Measurements from ENCODE around the gene PLA2G4A. TPM values are rescaled to one million over a fixed set of nuclear protein-coding genes. Genes with fewer than 3 reads are reported as not detected.

The PLA2G4A gene
- polyA plus RNA-seq, 1 donor from 2014 or later: 0.09 TPM

DNA sequence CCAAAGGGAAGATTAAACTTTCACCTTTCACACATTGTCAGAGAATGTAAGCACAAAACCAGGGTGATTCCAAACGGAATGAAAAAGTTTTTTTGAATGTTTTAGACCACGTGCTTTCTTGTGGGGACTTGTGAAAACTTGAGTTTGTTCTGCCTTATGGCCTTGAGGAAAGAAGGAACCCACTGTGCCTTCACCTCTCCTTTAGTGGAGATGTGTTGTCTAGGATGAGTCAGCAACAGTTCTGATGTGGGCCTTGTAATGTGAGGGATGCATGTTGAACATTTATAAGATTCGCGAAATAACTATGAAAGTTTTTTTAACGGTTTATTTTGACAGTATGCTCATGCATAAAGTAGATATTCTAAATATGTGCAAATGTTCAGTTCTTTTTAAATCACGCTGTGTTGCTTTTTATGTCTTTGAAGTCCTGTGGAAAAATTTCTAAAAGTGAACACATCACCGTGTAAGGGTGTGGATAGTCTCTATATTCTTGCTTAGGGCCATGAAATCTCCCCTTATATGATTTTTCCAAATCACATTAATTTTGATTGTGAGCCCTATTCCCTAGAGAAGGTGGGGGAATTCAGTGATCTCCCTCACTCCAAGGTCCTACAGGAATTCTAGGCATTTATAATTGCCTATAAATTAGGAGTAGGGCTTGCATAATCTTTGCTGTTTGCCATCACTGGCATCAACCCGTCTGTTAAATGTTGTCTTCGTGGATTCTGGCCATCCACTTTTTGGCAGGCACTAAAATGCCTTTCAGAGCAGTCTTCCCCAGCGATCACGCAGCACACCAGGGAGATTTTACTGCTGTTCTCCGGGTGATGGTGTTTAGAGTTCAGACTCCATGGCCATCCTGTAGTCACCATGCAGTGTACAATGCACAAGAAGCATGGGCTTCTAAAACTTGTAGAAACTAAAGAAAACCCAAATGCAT, 47.4 kb downstream of the PLA2G4A start:
- H3K36me3 Mint-ChIP-seq: no peaks in the 10 kb centered on the region
- peaks cover 0 to 1% (median 0%) of the 10 kb centered on the region in 3 donors for H3K9me3 Mint-ChIP-seq
- no peak overlapping the region for H3K27ac Mint-ChIP-seq
- no peak overlapping the region for H3K4me3 Mint-ChIP-seq
- H3K4me1 Mint-ChIP-seq: no peaks in the 10 kb centered on the region
- H3K27me3 Mint-ChIP-seq: no peaks in the 10 kb centered on the region

DNA sequence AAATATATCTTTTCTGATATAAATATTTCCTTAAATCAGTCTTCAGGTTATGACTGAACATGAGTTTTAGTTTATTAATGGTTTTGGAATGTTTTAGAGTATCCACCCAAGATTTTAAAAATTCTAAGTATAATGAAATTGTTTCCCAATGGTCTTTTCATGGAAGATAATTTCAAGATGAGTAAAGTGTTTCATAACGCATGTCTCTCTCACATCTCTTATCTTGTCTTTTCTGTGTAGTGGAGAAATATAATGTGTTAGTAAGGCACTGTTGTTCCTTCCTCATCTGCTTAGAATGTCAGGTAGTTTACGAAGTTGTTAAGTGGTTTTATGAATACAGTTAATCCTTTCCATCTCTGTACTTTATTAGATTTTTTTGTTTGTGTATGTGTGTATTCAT, 49.6 kb downstream of the PLA2G4A start:
- Mint-ChIP-seq H3K27me3 (no peaks in the 10 kb centered on the region), H3K36me3 (no peaks in the 10 kb centered on the region), H3K9me3 (no peaks in the 10 kb centered on the region), H3K27ac (no peak overlapping the region), H3K4me3 (no peak overlapping the region), H3K4me1 (no peaks in the 10 kb centered on the region)

DNA sequence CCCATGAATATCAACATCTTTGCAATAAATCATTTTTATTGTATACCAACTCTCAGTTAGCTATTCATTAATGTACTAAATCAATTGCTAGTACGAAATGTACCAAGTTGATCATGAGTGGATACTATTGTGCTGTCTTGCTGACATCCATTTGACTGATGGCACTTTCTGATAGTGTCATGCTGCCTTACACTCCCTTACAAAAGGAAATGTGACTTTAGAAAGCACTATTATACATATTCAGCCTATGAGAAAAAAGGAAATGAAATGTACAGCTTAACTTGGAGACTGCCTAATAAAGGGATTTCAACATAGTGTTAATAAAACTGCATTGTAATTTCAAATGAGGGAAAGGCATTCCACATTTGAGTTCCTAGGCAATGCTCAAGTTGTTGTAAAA, 52.2 kb downstream of the PLA2G4A start:
- no peaks in the 10 kb centered on the region for H3K36me3 Mint-ChIP-seq
- H3K4me3 Mint-ChIP-seq: no peak overlapping the region
- no peaks in the 10 kb centered on the region for H3K27me3 Mint-ChIP-seq
- H3K27ac Mint-ChIP-seq: no peak overlapping the region
- H3K4me1 Mint-ChIP-seq: no peaks in the 10 kb centered on the region
- peaks cover 1 to 10% (median 4%) of the 10 kb centered on the region in 3 donors for H3K9me3 Mint-ChIP-seq

DNA sequence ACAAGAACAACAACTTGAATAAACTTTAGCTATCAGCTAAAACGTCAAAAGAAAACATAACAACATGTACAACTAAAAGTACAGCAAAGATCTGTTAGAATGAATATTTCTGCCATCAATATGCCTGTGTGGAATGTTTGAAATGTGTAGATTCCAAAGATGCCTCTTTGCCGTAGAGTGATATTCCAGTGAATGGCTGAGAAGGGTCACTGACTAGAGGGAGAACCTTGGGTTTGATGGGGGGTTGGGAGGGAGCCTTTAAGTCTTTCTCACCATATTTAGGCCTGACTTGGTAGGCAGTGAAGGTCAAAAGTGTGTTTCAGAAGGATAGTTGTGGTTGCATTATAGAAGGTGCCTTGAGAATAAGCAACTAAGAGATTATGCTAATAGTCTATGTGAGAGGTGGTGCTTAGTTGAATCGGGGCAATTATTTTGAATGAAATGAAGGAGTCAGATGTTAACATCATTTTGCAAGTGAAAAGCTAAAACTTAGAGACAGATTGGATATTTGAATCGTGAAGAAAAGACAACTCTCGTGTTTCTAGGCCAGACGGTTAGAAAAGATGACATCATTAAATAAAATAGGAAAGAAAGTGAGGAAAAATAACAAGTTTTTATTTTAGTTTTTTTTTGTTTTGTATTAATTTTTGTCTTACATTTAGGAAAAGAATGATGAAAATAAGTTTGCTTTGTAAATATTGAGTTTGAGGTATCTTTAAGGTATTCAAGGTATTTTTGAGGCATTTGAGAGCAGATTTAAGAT, 53.8 kb downstream of the PLA2G4A start:
- Mint-ChIP-seq H3K36me3 (no peaks in the 10 kb centered on the region), H3K4me1 (no peaks in the 10 kb centered on the region), H3K4me3 (no peak overlapping the region), H3K9me3 (peaks cover 4 to 17% (median 7%) of the 10 kb centered on the region in 3 donors), H3K27ac (no peak overlapping the region), H3K27me3 (no peaks in the 10 kb centered on the region)

DNA sequence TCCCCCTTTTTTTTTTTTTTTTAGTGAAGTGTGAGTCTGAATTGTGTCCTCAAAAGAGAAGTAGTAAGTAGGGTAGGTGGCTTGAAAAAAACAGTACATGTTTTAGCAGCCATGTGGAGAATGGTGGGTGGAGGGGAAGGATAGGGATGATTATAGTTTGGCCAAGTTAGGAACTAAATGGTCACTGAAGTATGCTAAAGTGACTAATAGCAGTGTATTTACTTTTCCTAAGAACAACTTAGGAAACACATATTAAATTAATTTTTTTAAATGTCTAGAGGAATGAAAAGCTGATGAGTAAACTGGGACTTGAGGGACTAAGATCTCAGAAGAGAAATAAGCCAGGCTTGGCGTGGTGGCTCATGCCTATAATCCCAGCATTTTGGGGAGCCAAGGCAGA, 55.5 kb downstream of the PLA2G4A start:
- no peak overlapping the region for H3K27ac Mint-ChIP-seq
- no peaks in the 10 kb centered on the region for H3K4me1 Mint-ChIP-seq
- H3K36me3 Mint-ChIP-seq: no peaks in the 10 kb centered on the region
- H3K4me3 Mint-ChIP-seq: no peak overlapping the region
- H3K9me3 Mint-ChIP-seq: peaks cover 4 to 17% (median 7%) of the 10 kb centered on the region in 3 donors
- H3K27me3 Mint-ChIP-seq: no peaks in the 10 kb centered on the region

DNA sequence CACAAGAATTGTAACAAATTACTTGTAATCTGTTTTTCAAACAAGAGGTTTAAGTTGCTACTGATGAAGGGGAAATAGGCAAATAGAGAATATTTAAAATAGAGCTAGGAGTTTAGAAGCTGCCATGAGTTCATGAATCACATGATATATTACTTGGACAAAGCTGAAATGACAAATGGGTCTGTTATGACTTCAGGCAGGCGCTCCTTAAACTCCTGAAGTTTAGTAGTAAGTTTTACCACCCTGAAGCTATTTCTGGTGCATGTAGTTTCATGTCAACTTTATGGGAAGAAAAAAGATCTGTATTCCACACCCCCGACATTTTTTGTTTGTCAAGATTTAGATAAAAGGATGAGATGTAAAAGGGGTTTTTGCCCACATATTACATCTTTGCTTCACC, 58.5 kb downstream of the PLA2G4A start:
- Mint-ChIP-seq H3K9me3 (peaks cover 4 to 20% (median 7%) of the 10 kb centered on the region in 3 donors), H3K27me3 (no peaks in the 10 kb centered on the region), H3K4me1 (no peaks in the 10 kb centered on the region), H3K36me3 (no peaks in the 10 kb centered on the region), H3K4me3 (no peak overlapping the region), H3K27ac (no peak overlapping the region)

DNA sequence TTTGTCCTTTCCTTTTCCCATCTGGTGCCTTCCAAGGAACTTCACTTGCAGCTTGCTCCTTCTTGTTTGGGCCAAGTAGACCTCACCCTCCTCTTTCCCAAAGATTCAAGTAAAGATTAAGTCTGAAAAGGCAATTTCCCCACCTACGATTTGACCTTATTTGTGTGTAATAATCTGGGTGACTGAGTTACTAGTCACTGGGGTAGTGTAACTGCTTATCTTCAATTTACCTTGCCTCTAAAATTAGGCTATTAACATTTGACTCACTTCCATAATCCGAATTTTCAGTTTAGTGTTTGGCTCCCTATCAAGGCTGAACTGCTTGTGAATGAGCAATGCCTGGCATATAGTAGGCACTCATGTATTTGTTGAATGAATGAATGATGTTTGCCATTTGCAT, 59.6 kb downstream of the PLA2G4A start:
- no peak overlapping the region for H3K27ac Mint-ChIP-seq
- peaks cover 4 to 20% (median 7%) of the 10 kb centered on the region in 3 donors for H3K9me3 Mint-ChIP-seq
- H3K4me1 Mint-ChIP-seq: no peaks in the 10 kb centered on the region
- no peaks in the 10 kb centered on the region for H3K27me3 Mint-ChIP-seq
- H3K36me3 Mint-ChIP-seq: no peaks in the 10 kb centered on the region
- no peak overlapping the region for H3K4me3 Mint-ChIP-seq

DNA sequence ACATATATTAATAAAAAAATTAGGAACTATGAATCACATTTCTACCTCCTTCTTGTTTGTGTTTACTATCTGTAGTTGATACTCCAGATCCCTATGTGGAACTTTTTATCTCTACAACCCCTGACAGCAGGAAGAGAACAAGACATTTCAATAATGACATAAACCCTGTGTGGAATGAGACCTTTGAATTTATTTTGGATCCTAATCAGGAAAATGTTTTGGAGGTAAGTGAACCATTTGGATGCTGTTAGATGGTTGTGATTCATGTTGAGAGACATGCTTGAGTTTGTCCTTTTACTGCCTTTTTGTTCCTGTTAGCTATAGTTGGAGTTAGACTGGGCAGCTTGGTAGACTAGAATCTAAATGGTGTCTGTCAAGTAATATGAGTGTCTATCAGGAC, 64.2 kb downstream of the PLA2G4A start:
- Mint-ChIP-seq H3K27ac (no peak overlapping the region), H3K4me1 (peaks cover 0 to 1% (median 0%) of the 10 kb centered on the region in 3 donors), H3K9me3 (peaks cover 0 to 3% (median 2%) of the 10 kb centered on the region in 3 donors), H3K4me3 (no peak overlapping the region), H3K36me3 (no peaks in the 10 kb centered on the region), H3K27me3 (no peaks in the 10 kb centered on the region)

DNA sequence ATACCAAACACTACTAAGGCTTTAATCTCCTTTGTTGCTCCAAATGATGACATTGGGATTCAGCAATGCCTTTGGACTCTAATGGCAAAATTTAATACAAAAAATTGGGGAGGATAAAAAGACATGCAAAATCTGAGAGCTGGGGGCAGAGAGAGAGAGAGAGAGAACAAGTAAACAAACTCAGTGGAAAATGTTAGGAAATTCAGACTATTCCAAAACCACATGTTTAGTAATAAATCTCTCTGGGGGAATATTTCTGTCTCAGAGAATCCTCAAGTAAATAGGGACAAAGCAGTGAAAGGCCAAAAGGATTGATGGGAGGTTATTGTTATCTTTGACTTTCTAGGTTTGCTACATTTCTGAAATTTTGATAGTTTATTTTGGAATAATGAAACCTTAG, 65.7 kb downstream of the PLA2G4A start:
- Mint-ChIP-seq H3K4me3 (no peak overlapping the region), H3K9me3 (peaks cover 0 to 3% (median 2%) of the 10 kb centered on the region in 3 donors), H3K27ac (no peak overlapping the region), H3K36me3 (no peaks in the 10 kb centered on the region), H3K4me1 (peaks cover 0 to 1% (median 0%) of the 10 kb centered on the region in 3 donors), H3K27me3 (no peaks in the 10 kb centered on the region)

DNA sequence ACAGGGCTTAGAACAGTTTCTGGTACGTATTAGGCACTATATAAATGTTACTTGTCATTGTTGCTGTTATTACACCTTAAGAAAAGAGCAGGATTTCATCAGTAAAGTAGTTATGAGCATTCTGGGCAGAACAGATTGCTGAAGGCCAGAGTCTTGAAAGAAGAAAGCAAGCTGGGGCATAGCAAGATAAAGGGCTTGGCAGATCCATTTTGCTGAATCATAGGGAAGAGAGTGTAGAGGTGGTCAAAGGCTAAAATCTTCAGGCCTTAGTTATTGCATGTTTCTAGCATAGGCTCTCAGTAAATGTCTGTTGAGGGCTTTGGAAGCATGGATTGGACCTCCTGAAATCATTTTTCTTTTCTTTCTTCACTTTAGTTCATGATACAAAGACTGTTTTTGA, 67.5 kb downstream of the PLA2G4A start:
- Mint-ChIP-seq H3K9me3 (peaks cover 0 to 3% (median 2%) of the 10 kb centered on the region in 3 donors), H3K36me3 (no peaks in the 10 kb centered on the region), H3K27ac (no peak overlapping the region), H3K4me1 (peaks cover 0 to 1% (median 0%) of the 10 kb centered on the region in 3 donors), H3K4me3 (no peak overlapping the region), H3K27me3 (no peaks in the 10 kb centered on the region)

DNA sequence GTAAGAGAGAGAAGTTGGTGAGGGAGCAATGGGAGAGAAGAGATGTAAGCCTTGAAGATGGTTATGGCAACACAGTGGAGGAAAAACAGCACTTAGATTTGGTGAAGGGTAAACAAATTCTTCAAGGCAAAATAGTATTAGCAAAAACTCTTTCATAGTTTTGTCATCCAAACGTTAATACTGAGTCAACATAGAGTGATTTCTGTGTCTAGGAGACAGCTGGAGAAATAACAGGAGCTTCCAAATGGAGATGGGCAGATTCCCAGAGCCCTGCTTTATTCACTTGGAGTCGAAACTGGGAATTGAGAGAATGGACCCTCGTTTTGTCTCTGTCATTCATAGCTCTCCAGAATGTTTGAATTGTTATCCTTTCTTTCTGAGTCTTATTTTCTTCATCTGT, 68.3 kb downstream of the PLA2G4A start:
- no peaks in the 10 kb centered on the region for H3K36me3 Mint-ChIP-seq
- peaks cover 0 to 2% (median 0%) of the 10 kb centered on the region in 3 donors for H3K9me3 Mint-ChIP-seq
- H3K4me3 Mint-ChIP-seq: peak overlapping the region in 1 of 4 donors; percentile 53
- H3K4me1 Mint-ChIP-seq: peaks cover 0 to 1% (median 0%) of the 10 kb centered on the region in 3 donors
- no peak overlapping the region for H3K27ac Mint-ChIP-seq
- H3K27me3 Mint-ChIP-seq: no peaks in the 10 kb centered on the region

DNA sequence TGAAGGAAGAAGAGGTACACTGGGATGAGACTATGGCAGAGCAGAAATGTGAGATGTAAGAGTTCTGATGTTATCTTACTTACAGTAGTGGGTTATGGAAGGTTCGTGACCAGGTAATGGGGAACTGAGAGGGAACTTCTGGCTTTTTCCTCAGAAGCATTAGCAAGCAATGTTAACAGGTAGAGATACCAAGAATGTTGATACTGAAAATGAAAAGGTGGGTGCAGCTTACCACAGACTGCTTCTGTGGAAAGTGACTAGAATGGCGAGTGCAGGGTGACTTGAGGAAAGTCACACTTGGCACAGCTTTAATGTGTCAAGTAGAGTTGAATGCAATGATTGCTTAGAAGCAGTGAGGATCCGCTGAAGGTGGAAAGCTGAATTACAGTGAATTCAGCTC, 70.8 kb downstream of the PLA2G4A start:
- no peak overlapping the region for H3K27ac Mint-ChIP-seq
- H3K4me3 Mint-ChIP-seq: no peak overlapping the region
- H3K27me3 Mint-ChIP-seq: no peaks in the 10 kb centered on the region
- H3K36me3 Mint-ChIP-seq: peaks cover 3% of the 10 kb centered on the region
- H3K4me1 Mint-ChIP-seq: peaks cover 0 to 1% (median 0%) of the 10 kb centered on the region in 3 donors
- H3K9me3 Mint-ChIP-seq: peaks cover 0 to 2% (median 0%) of the 10 kb centered on the region in 3 donors

DNA sequence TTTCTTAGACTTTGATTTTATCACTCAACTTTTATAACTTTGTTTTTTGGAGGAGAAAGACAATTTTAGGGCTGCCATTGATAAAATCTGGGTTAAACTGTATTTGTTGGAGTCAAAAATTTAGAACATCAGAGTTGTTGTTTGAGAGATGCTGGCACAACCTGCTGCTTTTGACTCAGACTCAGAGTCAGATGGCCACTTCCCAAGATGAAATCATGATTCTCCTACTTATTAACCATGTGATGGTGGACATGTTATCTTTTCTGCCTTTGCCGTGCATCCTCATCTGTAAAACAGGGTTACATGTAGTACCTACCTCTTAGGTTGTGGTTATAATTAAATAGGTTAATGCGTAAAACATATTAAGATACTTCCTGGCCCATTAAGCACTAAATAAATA, 71.2 kb downstream of the PLA2G4A start:
- H3K36me3 Mint-ChIP-seq: peaks cover 3% of the 10 kb centered on the region
- peaks cover 0 to 2% (median 0%) of the 10 kb centered on the region in 3 donors for H3K9me3 Mint-ChIP-seq
- no peak overlapping the region for H3K4me3 Mint-ChIP-seq
- no peaks in the 10 kb centered on the region for H3K27me3 Mint-ChIP-seq
- H3K27ac Mint-ChIP-seq: no peak overlapping the region
- H3K4me1 Mint-ChIP-seq: peaks cover 0 to 1% (median 0%) of the 10 kb centered on the region in 3 donors

DNA sequence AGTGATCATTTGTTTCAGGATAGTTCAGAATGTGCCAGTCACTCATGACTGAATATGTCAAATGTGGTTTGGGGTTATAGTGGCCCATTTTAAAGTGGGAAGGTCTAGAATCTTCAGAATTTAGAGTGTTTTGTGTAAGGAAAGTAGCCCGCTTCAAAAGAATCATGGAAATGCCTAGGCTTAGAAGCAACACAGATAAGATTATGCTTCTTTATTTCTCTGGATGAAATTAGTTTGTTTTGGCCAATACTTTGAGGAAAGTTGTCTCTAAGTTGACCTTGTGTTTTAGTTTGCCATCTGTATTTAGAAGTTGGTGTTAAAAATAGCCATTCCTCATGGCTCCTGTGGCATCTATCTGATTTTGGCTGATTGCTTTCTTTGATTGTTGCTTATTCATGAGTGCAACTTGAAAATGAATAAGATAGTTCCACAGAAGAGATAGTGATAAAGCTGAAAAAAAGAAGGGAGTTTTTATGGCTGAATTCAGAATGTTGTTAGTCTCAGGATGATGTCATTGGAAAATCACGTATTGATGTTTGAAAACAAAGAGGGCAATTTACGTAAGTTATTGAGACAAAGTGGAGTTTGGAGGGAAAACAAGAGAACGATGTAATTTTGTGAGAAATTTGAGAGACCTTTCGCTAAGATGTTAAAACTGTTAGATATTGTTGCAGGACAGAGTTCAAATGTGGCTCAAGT, 71.9 kb downstream of the PLA2G4A start:
- Mint-ChIP-seq H3K9me3 (peaks cover 0 to 2% (median 0%) of the 10 kb centered on the region in 3 donors), H3K27me3 (no peaks in the 10 kb centered on the region), H3K4me1 (no peaks in the 10 kb centered on the region), H3K4me3 (no peak overlapping the region), H3K36me3 (peaks cover 3% of the 10 kb centered on the region), H3K27ac (no peak overlapping the region)

DNA sequence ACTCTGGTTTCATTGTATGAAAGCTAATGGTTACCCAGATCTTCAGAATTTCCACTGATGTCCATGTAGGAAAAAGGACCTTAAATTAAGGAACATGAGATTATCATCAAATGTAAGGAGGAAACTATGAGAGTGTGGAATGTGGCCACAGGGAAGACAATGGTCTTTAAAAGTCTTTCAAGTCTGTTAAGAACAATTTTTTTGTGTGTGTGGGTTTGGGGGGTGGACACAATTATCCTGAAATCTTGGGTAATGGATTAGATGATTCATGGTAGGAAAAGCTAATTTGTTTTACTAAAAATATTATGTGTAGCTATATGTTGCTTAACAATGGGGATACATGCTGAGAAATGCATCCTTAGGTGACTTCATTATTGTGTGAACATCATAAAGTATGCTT, 72.9 kb downstream of the PLA2G4A start:
- no peak overlapping the region for H3K27ac Mint-ChIP-seq
- H3K4me1 Mint-ChIP-seq: no peaks in the 10 kb centered on the region
- H3K4me3 Mint-ChIP-seq: no peak overlapping the region
- peaks cover 3% of the 10 kb centered on the region for H3K36me3 Mint-ChIP-seq
- no peaks in the 10 kb centered on the region for H3K27me3 Mint-ChIP-seq
- H3K9me3 Mint-ChIP-seq: peaks cover 0 to 2% (median 0%) of the 10 kb centered on the region in 3 donors
